ENCODE results near the gene SFN. TPM values are rescaled to one million over a fixed set of nuclear protein-coding genes. Genes with fewer than 3 reads are reported as not detected.

SFN gene
- total RNA-seq, 2 experiments from 2014 or later: 1.8 to 1.9 TPM

Other genes with a start within 250 kb of the SFN start
- 100 to 1,000 TPM; 122 to 123 TPM for gene ARID1A, start 167.1 kb upstream of the SFN start, total RNA-seq
- gene PIGV, start 75.2 kb upstream of the SFN start, total RNA-seq: 10 to 100 TPM; 19.9 to 20.3 TPM
- gene ZDHHC18, start 36.5 kb upstream of the SFN start, total RNA-seq: 10 to 100 TPM; 47.6 to 50.9 TPM
- gene GPN2, start 27.1 kb downstream of the SFN start, total RNA-seq: 10 to 100 TPM; 28.9 to 32.8 TPM
- gene GPATCH3, start 37.3 kb downstream of the SFN start, total RNA-seq: 10 to 100 TPM; 14.9 to 16.4 TPM
- not detected for gene NR0B2, start 50.8 kb downstream of the SFN start, total RNA-seq
- 10 to 100 TPM; 85.1 to 91.2 TPM for gene NUDC, start 58.6 kb downstream of the SFN start, total RNA-seq
- gene KDF1, start 97.3 kb downstream of the SFN start, total RNA-seq: not detected
- not detected for gene TRNP1, start 130.5 kb downstream of the SFN start, total RNA-seq
- not detected for gene TENT5B, start 149.7 kb downstream of the SFN start, total RNA-seq